ENCODE results near the gene MRPL50.

- TF ChIP-seq, protein P1, sequence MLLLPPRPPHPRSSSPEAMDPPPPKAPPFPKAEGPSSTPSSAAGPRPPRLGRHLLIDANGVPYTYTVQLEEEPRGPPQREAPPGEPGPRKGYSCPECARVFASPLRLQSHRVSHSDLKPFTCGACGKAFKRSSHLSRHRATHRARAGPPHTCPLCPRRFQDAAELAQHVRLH (tag by site-specific recombination; IDR thresholded peaks at IDR 0.05) = no peak
- TF ChIP-seq ZNF211 (tag by site-specific recombination; IDR thresholded peaks at IDR 0.05; ENCODE audit: low read depth) = no peak
- TF ChIP-seq ZNF76 (tag by site-specific recombination; IDR thresholded peaks at IDR 0.05; ENCODE audit: borderline replicate concordance, low read depth) = no peak
- no peak for TF ChIP-seq REST (tag by site-specific recombination; IDR thresholded peaks at IDR 0.05)
- TF ChIP-seq CTCF (tag by site-specific recombination; IDR thresholded peaks at IDR 0.05) = no peak
- no peak for TF ChIP-seq ZSCAN23 (tag by site-specific recombination; IDR thresholded peaks at IDR 0.05)
- TF ChIP-seq ZBTB11 (tag by site-specific recombination; conservative IDR thresholded peaks at IDR 0.05; ENCODE audit: low read depth) = no peak
- TF ChIP-seq ZNF707 (tag by site-specific recombination; IDR thresholded peaks at IDR 0.05) = no peak
- TF ChIP-seq, protein P2, sequence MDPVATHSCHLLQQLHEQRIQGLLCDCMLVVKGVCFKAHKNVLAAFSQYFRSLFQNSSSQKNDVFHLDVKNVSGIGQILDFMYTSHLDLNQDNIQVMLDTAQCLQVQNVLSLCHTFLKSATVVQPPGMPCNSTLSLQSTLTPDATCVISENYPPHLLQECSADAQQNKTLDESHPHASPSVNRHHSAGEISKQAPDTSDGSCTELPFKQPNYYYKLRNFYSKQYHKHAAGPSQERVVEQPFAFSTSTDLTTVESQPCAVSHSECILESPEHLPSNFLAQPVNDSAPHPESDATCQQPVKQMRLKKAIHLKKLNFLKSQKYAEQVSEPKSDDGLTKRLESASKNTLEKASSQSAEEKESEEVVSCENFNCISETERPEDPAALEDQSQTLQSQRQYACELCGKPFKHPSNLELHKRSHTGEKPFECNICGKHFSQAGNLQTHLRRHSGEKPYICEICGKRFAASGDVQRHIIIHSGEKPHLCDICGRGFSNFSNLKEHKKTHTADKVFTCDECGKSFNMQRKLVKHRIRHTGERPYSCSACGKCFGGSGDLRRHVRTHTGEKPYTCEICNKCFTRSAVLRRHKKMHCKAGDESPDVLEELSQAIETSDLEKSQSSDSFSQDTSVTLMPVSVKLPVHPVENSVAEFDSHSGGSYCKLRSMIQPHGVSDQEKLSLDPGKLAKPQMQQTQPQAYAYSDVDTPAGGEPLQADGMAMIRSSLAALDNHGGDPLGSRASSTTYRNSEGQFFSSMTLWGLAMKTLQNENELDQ (tag by site-specific recombination; IDR thresholded peaks at IDR 0.05; ENCODE audit: low read depth) = no peak
- TF ChIP-seq ZBTB17 (tag by site-specific recombination; IDR thresholded peaks at IDR 0.05) = no peak
- no peak for TF ChIP-seq ZNF146 (tag by site-specific recombination; IDR thresholded peaks at IDR 0.05)
- TF ChIP-seq, protein P3, sequence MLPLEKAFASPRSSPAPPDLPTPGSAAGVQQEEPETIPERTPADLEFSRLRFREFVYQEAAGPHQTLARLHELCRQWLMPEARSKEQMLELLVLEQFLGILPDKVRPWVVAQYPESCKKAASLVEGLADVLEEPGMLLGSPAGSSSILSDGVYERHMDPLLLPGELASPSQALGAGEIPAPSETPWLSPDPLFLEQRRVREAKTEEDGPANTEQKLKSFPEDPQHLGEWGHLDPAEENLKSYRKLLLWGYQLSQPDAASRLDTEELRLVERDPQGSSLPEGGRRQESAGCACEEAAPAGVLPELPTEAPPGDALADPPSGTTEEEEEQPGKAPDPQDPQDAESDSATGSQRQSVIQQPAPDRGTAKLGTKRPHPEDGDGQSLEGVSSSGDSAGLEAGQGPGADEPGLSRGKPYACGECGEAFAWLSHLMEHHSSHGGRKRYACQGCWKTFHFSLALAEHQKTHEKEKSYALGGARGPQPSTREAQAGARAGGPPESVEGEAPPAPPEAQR (tag by site-specific recombination; IDR thresholded peaks at IDR 0.05) = no peak
- no peak for TF ChIP-seq ZNF248 (tag by site-specific recombination; IDR thresholded peaks at IDR 0.05)
Measured at GRCh38 chr9:101359679-101360078, 38.7 kb downstream of the MRPL50 start.

All from HEK293 (cell line).